ENCODE data around the gene MAP3K2.
A peak's percentile ranks its signal among the peaks of the same experiment; 100 is the strongest.

Gene MAP3K2

GRCh38 chr2:127392828-127393578 lies 5.2 kb upstream of the MAP3K2 start:
- no peak for TF ChIP-seq CTCF (IDR thresholded peaks at IDR 0.05; ENCODE audit: low read depth, low read length)
- no peak for DNase-seq (ENCODE audit: extremely low read depth, low read depth)

GRCh38 chr2:127392133-127392827 lies 4.5 kb upstream of the MAP3K2 start:
- TF ChIP-seq CTCF (IDR thresholded peaks at IDR 0.05; ENCODE audit: low read depth, low read length): no peak
- no peak for DNase-seq (ENCODE audit: extremely low read depth, low read depth)

- no peak for TF ChIP-seq CTCF (IDR thresholded peaks at IDR 0.05; ENCODE audit: low read depth, low read length)
- DNase-seq (ENCODE audit: extremely low read depth, low read depth): no peak
Observed at GRCh38 chr2:127389778-127390435, 2.1 kb upstream of the MAP3K2 start.

- TF ChIP-seq CTCF (IDR thresholded peaks at IDR 0.05; ENCODE audit: low read depth, low read length): no peak
- DNase-seq (ENCODE audit: extremely low read depth, low read depth): no peak
Observed at GRCh38 chr2:127388423-127389164, 819 bp upstream of the MAP3K2 start.

- peak; percentile 83 for DNase-seq (ENCODE audit: extremely low read depth, low read depth)
- no peak for TF ChIP-seq CTCF (IDR thresholded peaks at IDR 0.05; ENCODE audit: low read depth, low read length)
Observed at GRCh38 chr2:127386764-127387654, 766 bp downstream of the MAP3K2 start.

GRCh38 chr2:127386246-127386645 lies 1.5 kb downstream of the MAP3K2 start:
- DNase-seq (ENCODE audit: extremely low read depth, low read depth): no peak
- no peak for TF ChIP-seq CTCF (IDR thresholded peaks at IDR 0.05; ENCODE audit: low read depth, low read length)
